Astrocyte (in vitro differentiated cells and primary cell): Measurements from ENCODE around the gene CD180.

ENCODE experiments used
- EZH2 ChIP-seq: IDR thresholded peaks from 2 replicates; pipeline ENCODE4 v1.6.1; 2012; ENCODE audit warnings: mild to moderate bottlenecking, low read length, inconsistent platforms; ENCODE audit not compliant: insufficient read depth
- TF ChIP-seq, protein P1 (sequence below): IDR thresholded peaks from 2 replicates; pipeline ENCODE4 v1.5.1; 2011; ENCODE audit warnings: low read depth, mild to moderate bottlenecking, inconsistent platforms, low read length, moderate library complexity; ENCODE audit not compliant: insufficient read depth

DNA sequence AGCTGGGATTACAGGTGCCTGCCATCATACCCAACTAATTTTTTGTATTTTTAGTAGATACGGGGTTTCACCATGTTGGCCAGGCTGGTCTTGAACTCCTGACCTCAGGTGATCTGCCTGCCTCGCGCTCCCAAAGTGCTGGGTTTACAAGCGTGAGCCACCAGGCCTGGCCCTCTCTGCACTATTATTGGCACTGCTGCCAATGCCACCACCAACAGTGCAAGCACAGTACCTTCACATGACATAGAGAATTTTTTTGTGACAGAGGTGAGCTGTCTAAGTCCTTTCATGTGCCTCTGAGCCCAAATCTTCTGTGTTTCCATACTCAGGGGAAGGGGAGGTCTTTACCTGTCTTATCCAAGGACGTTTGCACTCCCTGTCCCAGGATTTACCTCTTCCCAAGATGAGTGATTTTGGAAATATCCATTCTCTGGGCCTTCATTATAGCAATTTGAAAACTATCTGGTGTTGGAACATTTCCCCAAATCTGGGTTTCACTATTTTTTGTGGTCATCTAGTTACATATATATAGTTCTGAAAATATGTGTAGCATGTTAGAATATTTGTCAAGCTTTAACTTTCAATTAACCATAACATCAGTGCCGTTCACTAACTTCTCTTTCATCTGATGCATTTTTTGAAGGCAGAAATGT, 5.4 kb upstream of the CD180 start:
- TF ChIP-seq, protein P1, sequence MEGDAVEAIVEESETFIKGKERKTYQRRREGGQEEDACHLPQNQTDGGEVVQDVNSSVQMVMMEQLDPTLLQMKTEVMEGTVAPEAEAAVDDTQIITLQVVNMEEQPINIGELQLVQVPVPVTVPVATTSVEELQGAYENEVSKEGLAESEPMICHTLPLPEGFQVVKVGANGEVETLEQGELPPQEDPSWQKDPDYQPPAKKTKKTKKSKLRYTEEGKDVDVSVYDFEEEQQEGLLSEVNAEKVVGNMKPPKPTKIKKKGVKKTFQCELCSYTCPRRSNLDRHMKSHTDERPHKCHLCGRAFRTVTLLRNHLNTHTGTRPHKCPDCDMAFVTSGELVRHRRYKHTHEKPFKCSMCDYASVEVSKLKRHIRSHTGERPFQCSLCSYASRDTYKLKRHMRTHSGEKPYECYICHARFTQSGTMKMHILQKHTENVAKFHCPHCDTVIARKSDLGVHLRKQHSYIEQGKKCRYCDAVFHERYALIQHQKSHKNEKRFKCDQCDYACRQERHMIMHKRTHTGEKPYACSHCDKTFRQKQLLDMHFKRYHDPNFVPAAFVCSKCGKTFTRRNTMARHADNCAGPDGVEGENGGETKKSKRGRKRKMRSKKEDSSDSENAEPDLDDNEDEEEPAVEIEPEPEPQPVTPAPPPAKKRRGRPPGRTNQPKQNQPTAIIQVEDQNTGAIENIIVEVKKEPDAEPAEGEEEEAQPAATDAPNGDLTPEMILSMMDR = no peak
- no peak for TF ChIP-seq EZH2
